Astrocyte (in vitro differentiated cells and primary cell): ENCODE measurements around the gene FGF23.

Source experiments
- EZH2 ChIP-seq: IDR thresholded peaks from 2 replicates; pipeline ENCODE4 v1.6.1; 2012; ENCODE audit warnings: mild to moderate bottlenecking, low read length, inconsistent platforms; ENCODE audit not compliant: insufficient read depth
- TF ChIP-seq, protein P1 (sequence below): IDR thresholded peaks from 2 replicates; pipeline ENCODE4 v1.5.1; 2011; ENCODE audit warnings: low read depth, mild to moderate bottlenecking, inconsistent platforms, low read length, moderate library complexity; ENCODE audit not compliant: insufficient read depth

- TF ChIP-seq, protein P1, sequence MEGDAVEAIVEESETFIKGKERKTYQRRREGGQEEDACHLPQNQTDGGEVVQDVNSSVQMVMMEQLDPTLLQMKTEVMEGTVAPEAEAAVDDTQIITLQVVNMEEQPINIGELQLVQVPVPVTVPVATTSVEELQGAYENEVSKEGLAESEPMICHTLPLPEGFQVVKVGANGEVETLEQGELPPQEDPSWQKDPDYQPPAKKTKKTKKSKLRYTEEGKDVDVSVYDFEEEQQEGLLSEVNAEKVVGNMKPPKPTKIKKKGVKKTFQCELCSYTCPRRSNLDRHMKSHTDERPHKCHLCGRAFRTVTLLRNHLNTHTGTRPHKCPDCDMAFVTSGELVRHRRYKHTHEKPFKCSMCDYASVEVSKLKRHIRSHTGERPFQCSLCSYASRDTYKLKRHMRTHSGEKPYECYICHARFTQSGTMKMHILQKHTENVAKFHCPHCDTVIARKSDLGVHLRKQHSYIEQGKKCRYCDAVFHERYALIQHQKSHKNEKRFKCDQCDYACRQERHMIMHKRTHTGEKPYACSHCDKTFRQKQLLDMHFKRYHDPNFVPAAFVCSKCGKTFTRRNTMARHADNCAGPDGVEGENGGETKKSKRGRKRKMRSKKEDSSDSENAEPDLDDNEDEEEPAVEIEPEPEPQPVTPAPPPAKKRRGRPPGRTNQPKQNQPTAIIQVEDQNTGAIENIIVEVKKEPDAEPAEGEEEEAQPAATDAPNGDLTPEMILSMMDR = no peak
- TF ChIP-seq EZH2 = no peak
Observed at GRCh38 chr12:4412465-4412864, 33.0 kb upstream of the FGF23 start.
